GM21529 (cell line): ENCODE measurements around the gene RPL41.

Source experiments
- ATAC-seq: cut with Tn5 transposase; IDR thresholded peaks from one replicate; pipeline ENCODE4 v1.9.1; 2021; ENCODE audit not compliant: unreplicated experiment

RPL41 gene

DNA sequence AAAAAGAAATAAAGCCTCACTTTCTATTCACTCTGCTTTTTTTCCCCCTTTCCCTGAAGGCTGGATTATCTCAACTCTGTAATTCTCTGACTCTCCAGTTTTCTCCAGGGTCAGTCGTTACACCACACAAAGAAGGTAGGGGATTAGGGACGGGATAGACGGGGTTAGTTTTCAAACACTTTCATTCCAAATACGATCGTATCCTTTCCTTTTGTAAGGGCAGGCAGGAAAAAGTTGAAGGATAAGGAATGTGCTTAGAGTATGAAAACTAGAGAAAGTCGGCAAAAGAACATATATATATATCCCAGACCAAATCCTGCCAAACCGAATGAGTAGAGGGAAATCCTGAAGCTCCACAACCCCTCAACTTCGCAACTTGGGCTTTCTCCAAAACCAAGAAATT is 11.1 kb downstream of the RPL41 start:
- no peak for ATAC-seq

- ATAC-seq, result peak; percentile 88
Measured at GRCh38 chr12:56127888-56128669, 11.6 kb downstream of the RPL41 start, which contains the start of gene ESYT1. Gene ESYT1 (plus strand): TSS chr12:56128267. CDS start chr12:56128320, 53 bp downstream.

GRCh38 chr12:56128670-56129205 is 12.3 kb downstream of the RPL41 start:
- ATAC-seq, result no peak

DNA sequence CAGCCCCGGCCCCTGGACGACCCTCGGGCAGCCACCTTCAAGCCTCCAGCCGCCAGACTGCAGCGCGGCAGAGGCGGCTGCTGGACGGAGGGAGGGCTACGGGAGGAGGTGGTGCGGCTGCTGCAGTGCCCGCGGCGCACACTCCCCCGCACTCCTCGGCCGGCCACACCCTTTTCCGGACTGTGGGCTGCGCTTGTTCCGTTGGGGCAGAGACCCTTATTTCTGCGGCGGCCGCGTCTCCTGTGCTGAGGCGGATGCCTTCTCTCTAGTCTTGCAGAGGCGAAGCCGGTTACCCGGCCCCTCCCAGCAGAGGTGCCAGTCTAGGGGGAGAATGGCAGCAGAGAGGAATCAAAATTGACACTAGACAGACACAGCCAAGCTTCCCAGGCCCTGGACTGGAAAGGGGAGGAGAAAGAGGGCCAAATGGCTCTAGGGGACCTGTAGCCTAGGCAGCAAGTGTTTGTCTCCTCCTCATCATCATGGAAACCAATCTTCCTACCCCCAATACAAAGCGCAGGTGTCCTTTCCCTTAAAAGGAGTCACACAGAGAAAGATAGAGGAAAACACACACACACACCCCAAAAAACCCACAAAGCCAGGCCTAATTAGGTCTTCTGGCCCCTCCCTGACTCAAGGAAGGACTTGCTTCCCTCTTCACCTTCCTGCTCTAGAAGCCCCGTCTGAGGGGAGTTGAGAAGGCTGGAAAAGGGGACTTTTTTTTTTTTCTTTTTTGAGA is 12.9 kb downstream of the RPL41 start:
- peak; percentile 31 for ATAC-seq

DNA sequence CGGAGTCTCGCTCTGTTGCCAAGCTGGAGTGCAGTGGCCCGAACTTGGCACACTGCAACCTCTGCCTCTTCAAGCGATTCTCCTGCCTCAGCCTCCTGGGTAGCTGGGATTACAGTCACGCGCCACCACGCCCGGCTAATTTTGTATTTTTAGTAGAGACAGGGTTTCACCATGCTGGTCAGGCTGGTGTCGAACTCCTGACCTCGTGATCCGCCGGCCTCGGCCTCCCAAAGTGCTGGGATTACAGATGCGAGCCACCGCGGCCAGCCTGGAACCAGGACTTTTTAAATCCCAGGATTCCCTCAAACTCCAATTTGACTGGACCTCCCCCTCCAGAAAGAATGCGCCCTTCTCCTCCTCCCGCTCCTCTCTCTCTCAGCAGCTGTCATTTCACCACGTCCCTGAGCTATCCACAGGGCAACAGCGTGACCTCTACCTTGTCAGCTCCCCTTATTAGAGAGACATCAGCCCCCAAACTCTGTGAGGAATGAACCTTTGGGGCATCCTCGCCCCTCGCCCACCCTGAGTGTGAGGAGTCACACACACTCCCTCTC is 13.6 kb downstream of the RPL41 start:
- ATAC-seq, result no peak

GRCh38 chr12:56130876-56131275 is 14.4 kb downstream of the RPL41 start:
- no peak for ATAC-seq

DNA sequence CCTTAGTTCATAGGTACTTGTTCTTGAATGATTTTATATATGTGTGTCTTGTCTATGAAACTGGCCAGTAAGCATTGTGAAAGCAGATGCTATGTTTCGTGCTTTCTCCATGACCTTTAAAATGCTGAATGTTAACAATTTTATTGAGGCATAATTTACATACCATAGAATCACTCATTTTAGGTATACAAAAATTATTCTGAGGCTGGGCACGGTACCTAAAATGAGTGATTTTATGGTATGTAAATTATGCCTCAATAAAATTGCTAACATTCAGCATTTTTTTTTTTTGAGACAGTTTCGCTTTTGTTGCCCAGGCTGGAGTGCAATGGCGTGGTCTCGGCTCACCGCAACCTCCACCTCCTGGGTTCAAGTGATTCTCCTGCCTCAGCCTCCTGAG is 18.5 kb downstream of the RPL41 start:
- no peak for ATAC-seq

GRCh38 chr12:56137853-56138571 is 21.6 kb downstream of the RPL41 start:
- ATAC-seq, result no peak

GRCh38 chr12:56141946-56142784 is 25.7 kb downstream of the RPL41 start:
- no peak for ATAC-seq

- ATAC-seq, result no peak
Measured at GRCh38 chr12:56143217-56143616, 26.8 kb downstream of the RPL41 start.

GRCh38 chr12:56143870-56144269 is 27.4 kb downstream of the RPL41 start:
- ATAC-seq, result no peak

DNA sequence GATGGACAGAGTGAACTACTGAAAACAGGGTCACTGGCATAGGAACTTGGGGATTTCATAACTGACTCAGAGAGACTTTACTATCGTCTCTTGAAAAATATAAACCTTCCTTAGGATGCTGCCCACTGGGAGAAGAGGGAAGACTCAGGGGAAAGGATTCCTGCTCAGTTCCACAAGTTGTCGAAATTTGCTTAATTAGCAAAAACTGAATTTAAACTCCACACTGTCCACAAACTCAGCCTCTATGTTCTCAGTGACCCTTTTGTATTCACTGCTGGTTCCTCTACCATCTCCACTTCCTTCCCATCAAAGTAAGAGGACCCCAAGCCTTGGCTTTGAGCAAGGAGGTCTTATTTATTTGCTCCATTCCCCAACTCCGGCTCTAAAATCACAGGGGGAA is 28.8 kb downstream of the RPL41 start:
- no peak for ATAC-seq

- ATAC-seq, result no peak
Measured at GRCh38 chr12:56146492-56147460, 30.3 kb downstream of the RPL41 start.

- no peak for ATAC-seq
Measured at GRCh38 chr12:56150563-56150962, 34.1 kb downstream of the RPL41 start.

GRCh38 chr12:56151672-56152131 is 35.3 kb downstream of the RPL41 start:
- ATAC-seq, result peak; percentile 47

DNA sequence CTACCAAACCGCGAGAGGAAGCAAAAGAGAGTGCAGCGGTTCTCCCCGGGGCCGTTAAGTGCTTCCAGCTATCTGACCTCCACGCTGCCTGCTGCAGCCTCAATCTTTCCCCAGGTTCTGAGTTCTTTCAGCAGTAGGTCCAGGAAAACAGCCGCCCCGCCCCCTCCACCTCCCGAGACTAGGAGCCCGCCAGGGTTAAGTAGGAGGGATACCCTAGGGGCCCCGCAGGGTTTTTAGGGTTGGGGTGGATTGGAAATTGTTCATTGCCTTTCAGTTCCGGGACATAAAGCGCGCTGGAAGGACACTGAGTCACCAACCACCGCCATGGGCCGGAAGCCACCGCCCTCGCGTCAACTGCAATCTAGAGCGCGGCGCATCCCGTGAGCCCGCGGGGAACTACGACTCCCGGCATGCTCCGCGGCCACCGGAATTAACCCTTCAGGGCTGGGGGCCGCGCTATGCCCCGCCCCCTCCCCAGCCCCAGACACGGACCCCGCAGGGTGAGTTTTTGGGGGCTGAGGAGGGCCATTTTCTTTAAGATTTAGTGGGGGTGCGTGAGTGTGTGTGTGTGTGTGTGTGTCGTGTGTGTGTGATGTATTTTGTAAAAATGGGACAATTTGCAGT is 35.8 kb downstream of the RPL41 start, which contains the start of gene MYL6B:
MYL6B (plus strand) TSS at position 456 of the 624 bp plus-strand sequence. CDS start 1,332 bp downstream, outside the sequence.
- peak; percentile 85 for ATAC-seq

DNA sequence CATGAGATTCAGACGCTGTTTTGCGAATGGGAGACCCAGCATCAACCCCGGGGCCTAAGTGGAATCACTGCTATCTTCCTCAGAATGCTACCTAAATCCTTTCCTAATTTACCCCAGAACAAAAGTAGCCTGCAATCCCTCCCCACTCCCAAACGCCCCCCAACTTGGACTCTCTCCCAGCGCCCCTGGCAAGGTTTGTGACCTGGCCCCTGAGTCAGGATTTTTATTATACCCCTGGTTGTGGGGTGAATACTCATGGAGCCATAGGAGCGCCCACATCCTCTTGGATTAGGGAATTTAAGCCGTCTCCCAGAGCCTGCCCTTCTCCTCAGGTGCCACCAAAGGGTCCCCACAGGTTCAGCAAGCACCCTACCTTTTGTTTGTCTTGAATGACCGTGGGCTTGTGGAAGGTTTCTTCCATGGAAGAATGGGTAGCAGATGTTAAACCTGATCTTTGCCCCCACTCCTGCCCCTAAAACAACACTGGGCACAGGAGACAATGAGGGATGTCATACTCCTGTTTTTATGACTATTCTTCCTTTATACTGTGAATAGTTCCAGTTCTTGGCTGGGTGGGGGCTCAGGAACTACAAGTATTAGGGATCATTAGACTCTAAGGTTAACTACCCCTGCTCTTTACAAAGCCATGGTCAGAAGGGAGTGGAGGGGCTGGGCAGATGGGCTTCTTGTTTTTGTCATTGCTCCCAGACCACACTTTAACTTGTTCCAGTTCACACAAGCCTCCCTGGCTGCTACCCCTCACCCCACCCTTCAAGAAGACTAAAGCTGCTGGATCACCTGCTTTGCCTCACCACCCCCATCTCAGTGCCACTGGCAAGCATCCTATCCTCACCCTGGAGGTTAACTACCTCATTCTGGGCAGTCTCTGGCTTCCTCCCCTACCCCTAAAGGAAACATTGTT is 36.6 kb downstream of the RPL41 start:
- ATAC-seq, result no peak
